RKO (cell line): Measurements from ENCODE around the gene CREB3L1.
"Not testable (repeated sequence)": the region's sequence is repeated elsewhere in the genome, so short reads cannot be mapped to it uniquely, and the experiment has no call there.

Experiments used
- DNase-seq: peaks from one replicate; pipeline ENCODE4 v3.0.0-alpha.2; 2016; ENCODE audit warnings: low spot score

CREB3L1 gene

DNA sequence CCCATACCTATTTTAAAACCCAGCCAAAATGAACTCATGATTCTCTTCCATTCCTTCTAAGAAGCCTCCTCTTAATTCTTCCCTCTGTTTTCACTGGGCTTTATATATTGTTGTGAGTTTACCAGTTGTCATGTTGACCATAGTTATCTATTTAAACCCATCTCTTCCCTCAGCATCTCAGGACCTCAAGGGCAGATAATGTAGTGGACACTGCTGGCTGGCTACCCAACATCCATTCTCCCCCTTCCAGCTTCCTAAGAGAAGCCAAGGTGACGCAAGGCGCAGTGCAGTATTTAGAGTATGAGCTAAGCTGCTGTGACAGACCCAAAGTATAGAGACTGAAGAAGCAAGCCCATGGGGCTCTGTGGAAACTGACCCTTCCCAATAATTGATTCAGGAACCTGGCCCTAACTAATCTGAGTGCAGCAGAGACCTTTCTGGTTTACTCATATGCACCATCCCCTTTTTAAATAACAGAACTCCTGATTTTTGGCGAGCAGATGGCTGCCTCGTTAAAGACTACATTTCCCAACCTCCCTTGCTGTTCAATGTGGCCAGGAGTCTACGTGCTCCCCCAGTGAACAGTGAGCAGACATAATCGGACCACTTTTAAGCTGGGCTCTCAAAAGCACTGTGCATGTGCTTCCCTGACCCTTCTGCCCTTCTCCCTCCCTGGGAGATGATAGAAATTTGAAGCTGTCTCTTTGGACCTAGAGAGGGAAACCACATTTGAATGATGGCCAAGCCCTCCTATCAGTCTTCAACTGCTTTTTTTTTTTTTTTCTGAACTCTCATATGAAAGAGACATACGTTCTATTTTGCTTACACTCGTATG lies 28.1 kb upstream of the CREB3L1 start:
- DNase-seq = no peak

DNA sequence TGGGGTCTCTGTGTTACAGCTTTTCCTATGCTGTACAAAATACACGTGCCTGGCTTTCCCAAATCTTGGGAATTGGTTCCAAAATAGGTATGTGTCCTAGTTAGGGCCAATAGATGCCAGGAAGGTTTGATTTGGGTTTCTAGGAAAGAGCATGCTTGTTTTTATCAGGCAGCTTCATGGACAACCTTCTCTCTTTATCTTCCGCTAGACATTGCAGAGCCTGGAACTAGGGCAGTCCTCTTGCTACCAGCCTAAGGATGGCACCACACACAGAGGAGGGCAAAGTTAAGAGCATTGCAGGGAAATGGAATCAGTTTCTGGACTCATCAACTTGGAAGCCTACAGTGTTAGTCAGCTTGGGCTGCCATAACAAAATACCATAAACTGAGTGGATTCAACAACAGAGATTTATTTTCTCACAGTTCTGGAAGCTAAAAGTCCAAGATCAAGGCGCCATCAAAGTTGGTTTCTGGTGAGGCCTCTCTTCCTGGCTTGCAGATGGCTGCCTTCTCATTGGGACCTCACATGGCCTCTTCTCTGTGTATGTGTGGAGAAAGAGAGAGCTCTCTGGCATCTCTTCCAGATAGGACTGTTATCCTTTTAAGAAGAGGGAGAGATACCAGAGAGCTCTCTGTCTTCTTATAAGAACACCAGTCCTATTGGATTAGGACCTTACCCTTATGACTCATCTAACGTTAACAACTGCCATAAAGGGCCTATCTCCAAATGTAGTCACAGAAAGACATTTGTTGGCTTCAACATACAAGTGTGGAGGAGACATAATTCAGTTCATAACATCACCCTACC lies 27.3 kb upstream of the CREB3L1 start:
- no peak for DNase-seq

DNA sequence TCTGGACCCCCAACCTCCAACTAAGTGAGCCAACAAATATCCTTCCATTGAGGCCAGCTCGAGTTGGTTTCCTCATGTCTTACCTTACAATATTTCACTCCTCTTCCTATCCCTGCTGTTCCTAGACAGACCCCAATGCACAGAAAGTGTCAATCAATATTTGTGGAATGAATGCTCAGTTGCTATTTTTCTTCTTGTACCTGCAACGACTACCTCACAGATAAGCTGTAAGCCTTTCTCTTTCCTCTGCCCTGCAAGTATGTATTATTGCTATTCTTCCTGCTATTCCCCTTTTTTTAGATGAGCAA lies 26.8 kb upstream of the CREB3L1 start:
- DNase-seq = no peak

DNA sequence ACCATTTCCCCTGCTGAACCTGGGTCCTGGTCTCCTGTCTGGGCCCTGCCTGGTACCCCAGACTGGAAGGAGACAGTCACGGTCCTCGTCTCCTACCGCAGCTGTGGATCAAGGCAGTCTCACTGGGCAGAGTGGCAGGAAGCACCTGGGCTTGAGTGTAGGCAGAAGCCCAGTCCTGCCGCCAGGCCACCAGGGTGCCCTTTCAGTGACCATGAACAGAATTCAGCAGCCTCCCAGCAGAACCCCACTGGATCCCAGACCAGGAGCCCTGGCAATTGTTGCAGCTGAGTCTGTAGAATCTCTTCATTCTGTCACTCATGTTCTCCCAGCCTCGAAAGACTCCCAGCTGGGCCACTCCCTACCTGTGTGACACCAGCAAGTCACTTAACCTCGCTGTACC lies 25.5 kb upstream of the CREB3L1 start:
- DNase-seq = no peak

DNA sequence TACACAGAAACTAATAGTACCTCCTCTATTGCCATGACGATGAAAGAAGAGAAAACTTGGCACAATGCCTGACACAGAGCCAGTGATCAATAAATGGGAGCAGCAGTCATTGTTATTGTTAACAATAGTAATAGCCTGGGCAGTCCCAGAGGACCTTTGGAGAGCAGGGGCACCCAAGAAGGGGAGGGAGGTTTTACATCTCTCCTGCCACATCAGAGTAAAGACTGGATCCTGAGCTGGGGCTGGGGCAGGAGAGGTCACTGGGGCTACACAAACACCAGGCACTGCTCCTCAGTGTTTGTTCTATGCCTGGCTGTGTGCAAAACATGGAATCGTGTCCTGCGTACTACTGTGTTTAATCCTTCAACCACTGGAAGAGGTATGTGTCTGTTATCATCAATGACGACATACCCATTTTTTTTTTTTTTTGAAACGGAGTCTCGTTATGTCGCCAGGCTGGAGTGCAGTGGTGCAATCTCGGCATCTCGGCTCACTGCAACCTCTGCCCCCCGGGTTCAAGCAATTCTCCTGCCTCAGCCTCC lies 25.0 kb upstream of the CREB3L1 start:
- no peak for DNase-seq

DNA sequence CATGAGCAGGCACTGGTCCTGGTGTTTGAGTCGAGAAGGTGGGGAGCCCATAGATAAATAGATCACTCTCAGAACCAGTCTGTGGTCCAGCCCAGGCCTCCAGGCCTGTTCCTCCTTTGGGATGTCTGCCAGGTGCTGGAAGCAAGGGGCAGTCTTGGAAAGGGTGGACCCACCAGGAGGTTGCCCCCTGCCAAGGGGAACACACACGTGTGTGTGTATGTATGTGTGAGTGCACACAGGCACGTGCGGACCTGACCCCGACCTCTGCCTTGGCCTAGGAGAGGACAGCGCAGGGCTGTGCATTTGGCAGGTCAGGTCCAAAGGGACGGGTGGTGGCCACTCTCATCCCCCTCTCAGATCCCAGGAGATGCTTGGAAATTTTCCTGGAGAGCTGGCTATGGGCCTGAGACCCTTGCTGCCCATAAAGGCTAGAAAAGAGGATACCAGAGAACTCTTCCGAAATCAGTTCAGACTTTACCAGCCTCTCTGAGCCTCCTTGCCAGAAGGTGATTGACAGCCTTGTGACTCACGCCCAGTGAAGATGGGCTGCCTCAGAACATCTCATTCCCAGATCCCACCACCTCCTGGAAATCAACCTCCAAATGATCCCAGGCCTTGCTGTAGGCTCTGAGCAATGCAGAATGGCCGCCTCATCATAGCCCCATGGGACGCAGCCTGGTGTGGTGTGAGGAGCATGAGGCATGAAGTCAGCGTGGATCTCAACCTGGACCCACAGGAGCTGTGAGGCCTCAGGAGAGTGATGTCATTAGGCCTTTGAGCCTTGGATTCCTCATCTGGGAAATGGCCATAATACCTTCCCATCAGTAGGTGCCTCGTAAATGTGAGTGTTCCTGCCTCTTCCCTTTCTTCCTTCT lies 24.0 kb upstream of the CREB3L1 start:
- DNase-seq = no peak

DNA sequence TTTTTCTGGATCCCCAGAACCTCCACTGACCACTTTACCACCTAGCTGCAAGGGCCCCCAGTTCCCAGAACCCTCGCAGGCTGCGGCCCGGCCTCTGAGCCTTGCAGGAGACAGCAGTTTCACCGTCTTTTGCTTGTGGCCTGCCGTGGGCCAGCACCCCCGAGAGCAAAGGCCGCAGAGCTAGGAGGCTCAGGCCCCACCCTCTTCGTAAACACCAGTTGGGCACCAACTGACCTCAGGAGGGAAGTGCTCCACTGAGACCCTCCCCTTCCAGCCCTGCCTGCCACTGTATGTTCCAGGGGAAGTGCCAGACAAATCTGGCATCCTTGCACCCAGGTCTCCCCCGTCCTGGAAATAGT lies 23.4 kb upstream of the CREB3L1 start:
- no peak for DNase-seq

DNA sequence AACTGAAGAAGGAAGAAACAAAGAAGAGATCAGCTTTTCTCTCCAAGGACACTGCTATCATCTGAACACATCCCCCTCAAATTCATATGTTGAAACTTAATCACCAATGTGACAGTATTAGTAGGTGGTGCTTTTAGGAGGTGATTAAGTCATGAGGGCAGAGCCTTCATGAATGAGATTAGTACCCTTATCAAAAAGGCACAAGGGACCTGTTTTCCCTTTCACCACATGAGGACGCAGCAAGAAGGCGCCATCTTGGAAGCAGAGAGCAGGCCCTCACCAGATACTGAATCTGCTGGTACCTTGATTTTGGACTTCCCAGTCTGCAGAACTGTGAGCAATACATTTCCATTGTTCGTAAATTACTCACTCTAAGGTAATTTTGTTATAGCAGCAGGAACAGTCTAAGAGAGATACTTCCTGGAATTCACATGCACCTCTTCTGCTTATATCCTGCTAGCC lies 20.9 kb upstream of the CREB3L1 start:
- no peak for DNase-seq

DNA sequence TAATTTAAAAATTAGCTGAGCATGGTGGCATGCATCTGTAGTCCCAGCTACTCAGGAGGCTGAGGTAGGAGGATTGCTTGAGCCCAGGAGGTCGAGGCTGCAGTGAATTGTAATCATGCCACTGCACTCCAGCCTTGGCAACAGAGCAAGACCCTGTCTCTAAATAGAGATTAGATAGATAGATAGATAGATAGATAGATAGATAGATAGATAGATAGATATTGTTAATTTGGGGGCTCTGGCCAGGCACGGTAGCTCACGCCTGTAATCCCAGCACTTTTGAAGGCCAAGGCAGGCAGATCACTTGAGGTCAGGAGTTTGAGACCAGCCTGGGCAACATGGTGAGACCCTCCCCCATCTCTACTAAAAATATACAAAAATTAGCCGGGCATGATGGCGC lies 18.1 kb upstream of the CREB3L1 start:
- not testable (repeated sequence) for DNase-seq

DNA sequence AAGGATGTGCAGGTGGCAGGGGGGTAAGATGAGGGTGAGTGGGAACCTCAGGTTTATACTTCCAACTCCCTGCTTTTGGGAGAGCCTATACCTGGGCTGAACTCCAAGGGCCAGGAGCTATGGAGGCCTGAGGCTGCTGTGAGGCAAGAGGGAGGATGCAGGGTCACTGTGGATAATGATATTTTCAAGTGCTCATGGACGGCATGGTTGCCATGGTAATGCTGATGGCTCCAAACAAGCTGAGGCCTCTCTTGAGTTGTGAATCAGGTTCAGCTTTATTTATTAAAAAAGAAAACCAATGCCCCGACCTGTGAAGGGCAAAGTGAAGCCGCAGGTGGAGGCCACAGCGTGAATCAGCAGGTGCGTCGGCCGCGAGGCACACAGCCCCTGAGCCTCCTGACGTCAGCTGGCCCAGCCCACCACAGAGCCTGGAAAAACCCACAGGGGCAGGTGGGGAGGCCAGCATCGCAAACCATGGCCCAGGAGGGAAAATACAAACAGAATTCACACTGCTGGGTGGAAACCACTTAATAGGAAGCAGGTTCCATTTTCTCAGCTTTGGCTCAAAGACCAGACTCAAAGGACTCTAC lies 17.4 kb upstream of the CREB3L1 start:
- DNase-seq = no peak

DNA sequence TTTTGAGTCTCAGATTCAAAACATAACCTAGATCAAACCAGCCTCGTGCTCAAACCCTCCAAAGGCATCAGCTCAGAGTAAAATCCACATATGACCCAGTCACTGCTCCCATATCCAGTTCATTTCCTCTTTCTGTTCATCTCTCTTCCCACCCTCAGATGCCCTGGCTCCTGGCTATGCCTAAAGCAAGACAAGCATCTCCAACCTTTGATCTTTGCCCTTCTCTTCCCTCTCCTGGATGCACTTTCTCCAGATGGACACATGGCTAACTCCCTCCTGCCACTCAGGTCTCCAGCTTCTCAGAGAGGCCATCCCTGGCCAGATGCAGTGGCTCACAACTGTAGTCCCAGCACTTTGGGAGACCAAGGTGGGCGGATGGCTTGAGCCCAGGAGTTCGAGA lies 14.3 kb upstream of the CREB3L1 start:
- no peak for DNase-seq

DNA sequence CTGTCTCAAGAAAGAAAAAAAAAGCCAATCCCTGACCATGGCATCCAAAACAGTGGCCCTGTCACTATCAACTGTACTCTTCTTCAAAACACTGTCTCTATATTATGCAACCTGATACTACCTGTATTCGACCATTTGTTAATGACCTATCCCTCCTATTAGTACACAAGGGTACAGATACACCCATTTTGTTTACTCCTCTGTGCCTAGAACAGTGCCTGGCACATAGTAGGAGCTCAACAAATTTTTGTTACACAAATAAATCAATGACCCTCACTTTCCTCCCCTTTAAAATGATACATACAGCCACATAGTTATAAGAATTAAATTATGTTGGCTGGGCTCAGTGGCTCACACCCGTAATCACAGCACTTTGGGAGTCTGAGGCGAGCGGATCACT lies 13.4 kb upstream of the CREB3L1 start:
- no peak for DNase-seq

DNA sequence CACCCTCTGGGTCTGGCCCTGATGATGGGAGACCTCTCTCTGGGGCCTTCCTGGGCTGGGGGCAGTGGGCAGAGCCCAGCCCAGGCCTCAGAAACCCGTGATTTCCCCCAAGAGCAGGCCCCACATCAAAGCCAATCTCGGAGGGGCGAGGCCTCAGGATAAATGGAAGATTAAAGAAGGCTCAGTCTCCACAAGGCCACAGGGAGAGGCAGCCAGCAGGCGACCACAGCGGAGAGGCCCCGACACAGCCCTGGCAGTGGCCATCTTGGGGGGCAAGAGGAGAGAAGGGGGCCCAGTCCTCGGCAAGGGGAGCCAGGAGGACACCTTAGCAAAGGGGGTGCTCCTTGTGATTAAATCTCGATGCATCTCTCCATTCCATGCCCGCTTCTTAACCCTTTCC lies 12.5 kb upstream of the CREB3L1 start:
- no peak for DNase-seq

DNA sequence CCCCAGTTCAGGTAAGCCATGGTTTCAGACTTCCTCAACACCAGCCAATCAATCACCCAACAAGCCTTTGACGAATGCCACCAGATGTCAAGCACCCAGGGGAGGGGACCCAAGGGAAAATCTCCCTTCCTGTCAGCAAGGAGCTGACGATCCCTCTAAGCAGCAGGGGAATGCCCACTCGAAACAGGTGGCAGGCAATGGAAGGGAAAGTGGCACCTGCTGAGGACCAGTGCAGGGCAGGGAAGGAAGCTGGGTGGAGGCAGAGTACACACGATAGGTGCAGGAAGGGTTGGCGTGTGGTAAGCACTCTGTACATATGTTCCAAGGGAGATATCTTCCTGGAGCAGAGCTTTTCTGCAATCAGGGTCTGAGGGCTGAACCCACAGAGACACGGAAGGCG lies 11.7 kb upstream of the CREB3L1 start:
- DNase-seq = no peak

DNA sequence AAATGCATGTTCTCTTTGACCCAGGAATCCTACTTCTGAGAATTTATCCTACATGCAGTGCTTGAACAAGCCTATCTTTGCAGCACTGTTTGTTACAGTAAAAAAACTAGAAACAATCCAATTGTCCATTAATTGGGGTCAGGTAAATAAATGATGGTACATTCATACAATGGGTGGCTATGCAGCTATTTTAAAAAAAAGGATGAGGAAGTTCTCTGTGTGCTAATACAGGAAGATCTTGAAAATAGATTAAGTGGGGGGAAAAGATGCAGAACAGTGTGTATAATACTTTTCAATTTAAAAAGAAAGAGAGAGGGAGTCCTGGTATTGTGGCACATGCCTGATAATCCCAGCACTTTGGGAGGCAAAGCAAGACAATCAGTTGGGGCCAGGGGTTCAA lies 9.5 kb upstream of the CREB3L1 start:
- no peak for DNase-seq

DNA sequence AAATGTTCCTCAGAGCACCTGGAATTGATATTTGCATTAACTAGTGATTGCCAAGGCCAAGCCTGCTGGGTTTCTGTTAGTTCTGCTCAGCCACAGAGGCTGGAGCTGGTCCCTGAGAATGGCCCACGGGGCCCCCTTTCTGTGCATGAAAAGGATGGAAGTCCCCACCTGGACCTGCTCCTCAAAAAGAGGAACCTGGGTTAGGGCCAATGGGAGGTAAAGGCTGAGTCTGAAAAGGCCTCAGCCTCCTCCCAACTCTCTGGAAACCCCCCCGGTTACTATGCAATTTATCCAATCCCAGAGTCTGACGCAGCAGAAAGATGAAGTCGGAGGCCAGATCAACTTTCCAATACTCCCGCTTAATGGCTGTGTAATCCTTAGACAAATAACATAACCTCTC lies 6.8 kb upstream of the CREB3L1 start:
- no peak for DNase-seq

DNA sequence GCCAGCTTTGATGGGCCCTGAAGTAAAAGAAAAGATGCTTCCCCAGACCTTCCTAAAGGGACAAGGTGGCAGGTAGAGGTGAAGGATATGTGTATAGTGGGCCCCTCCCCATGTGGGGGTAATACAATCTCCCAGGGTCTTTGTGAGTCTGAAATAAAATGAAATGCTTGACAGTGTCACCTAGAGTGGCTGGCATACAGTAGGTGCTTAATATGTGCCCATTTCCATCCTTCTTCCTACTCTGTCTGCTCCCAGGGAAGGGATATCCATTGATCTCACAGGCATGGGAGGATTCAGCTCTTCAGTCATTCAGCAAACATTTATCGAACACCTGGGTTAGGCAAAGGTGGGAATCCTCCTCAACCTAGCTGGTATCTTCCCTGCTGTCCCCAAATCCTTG lies 6.1 kb upstream of the CREB3L1 start:
- no peak for DNase-seq

DNA sequence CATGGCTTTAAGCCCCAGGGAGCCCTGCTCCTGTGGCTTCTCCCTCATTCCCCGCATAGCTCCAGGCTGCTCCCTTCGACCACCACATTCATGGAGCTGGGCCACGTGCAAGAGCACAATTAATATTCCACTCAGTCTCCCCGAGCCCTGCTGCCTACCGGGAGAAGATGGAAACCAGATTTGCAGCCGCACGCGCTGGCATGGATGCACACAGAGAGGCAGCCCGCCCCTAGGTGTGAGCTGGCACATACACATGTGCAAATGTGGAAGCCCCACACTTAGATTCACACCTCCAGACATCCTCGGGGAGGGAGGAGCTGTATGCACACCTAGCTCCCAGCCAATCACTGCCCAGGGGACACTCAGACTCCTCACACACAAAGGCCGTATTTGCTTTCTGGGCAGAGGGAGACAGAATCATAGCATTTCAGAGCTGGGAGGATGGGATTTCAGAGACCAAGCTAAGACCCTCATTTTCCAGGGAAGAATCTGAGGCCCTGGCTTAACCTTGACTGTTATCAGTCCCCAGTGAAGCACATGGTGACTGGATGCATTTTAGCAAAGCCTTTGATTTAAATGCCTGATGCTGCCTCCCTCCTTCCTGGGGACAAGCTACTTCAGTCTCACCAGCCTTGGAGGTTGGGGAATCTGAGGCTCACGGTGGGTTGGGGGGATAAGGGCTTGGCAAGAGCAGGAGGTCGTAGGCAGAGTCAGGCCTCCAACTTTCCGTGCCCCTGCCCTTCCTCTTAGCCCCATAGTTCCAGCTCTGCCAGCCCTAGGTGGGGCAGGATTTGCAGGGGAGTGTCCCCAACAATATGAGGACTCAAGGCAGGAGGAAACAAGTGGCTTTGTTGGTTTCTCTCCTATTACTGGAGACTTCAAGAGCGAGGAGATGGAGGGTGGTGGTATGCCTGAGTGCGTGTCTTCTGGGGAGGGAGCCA lies 5.3 kb upstream of the CREB3L1 start:
- DNase-seq = no peak

DNA sequence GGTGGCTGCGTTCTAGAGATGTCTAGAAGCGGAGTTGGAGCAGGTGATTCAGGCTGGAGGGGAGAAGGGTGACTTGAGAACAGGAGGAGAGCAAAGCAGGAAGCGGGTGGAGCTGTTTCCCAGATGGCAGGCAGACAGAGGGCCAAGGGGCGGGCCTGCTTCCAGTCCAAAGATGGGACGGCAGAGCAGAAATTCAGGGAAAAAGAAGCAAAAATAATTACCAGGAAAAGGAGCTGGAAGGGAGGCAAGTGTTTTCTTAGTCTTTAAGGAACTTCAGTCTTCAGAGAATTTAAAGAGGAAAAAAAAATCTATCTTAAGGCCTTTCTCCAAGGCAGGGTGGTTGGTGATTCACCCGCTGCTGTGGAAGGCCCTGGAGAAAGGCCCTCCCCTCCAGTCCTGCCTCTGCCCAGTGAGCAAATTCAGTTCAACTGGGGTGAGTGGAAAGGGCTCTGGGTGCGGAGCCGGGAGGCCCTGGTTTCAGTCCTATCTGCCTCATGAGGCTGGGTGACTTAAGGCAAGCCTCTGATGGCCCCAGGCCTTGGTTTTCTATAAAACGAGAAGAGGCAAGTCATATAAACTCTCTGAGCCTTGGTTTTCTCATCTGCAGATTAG lies 4.5 kb upstream of the CREB3L1 start:
- DNase-seq = no peak

DNA sequence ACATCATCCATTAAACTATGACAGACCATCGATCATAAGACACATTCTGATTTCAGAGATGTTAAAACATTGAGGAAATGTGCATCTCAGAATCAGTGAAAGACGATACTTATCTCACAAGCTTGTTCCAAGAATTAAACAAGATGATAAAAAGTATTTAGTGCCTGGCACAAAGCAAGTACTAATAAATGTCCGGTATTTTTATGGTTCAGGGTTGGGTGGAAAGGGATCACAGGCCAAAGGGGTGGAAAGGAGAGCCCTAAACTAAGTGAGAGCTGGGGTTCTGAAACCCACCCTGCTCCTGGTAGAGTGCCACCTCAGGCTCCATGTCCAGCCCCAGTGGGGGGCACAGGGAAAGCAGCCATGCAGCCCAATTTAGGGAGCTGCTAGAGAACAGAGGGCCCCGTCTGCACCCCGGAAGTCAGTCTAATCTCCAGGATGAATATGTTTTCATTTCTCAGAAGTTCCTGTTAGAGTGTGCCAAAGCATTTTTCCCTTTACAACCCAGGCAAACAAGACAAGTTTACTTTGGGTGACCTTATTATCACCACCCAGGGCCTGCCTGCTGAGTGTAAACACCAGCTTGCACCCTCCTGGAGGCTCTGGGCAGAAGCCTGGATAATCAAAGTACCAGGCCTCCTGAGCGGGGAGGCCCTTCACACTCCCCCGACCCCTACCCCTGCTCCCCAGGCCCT lies 3.8 kb upstream of the CREB3L1 start:
- DNase-seq = no peak
